Mucosa of rectum (tissue), 2 donors: ENCODE data around the gene TNNC1.
A peak's percentile ranks its signal among the peaks of the same experiment; 100 is the strongest.

ENCODE experiments used
- H3K27ac ChIP-seq, 2 donors: one replicate each; pipeline ENCODE4 v1.7.0; 2013; ENCODE audit warnings: inconsistent platforms in 2 of 2, low read depth in 2 of 2, low read length in 2 of 2
- H3K27me3 ChIP-seq, 2 donors: one replicate each; pipeline ENCODE4 v1.7.0; 2013; ENCODE audit warnings: low read length in 2 of 2; ENCODE audit not compliant: control insufficient read depth in 2 of 2, insufficient read depth in 2 of 2
- H3K36me3 ChIP-seq, 2 donors: one replicate each; pipeline ENCODE4 v1.7.0; 2013; ENCODE audit warnings: low read length in 2 of 2; ENCODE audit not compliant: control insufficient read depth in 2 of 2, insufficient read depth in 2 of 2
- H3K4me1 ChIP-seq, 2 donors: one replicate each; pipeline ENCODE4 v1.7.0; 2013; ENCODE audit warnings: low read length in 2 of 2, mild to moderate bottlenecking in 1 of 2; ENCODE audit not compliant: control insufficient read depth in 2 of 2, insufficient read depth in 2 of 2
- H3K4me3 ChIP-seq, 2 donors: one replicate each; pipeline ENCODE4 v1.7.0; 2013; ENCODE audit warnings: low read length in 2 of 2
- H3K9ac ChIP-seq, 2 donors: one replicate each; pipeline ENCODE4 v1.7.0; 2013; ENCODE audit warnings: low read length in 2 of 2, low read depth in 1 of 2, mild to moderate bottlenecking in 1 of 2
- H3K9me3 ChIP-seq, 2 donors: one replicate each; pipeline ENCODE4 v1.7.0; 2013; ENCODE audit warnings: low read length in 2 of 2; ENCODE audit not compliant: control insufficient read depth in 2 of 2
- donor health status: healthy.
- donor health status: Normal muscosa, but diverticular disease.

The TNNC1 gene

DNA sequence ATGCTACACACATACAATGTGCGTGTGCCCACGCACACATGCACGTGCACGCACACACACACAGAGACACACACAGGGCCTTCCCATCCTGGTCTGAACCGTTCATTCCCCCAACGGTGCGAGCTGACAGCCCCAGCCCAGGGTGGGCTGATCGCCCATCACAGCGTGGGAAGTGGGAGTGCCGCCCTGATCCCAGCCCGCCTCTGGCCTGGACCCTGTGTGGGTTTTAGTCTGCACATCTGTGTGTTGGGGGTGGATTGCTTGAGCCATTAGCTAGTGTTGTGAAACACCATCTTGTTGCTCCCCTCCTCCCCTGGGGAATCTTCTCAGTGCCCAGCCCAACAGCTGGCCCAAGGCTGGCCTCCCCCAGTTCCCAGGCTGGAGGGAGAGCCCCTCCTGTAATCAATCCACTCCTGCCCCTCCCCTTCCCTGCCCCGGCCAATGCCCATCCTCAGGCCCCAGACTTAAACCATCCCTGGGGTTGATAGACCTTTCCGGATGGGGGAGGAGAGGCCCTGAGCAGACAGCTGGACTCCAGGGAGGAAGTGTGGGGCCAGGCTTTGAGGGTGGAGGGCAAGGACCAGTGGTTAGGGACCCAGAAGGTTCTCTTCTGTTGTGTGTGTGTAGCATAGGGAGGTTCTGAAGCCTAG is 17.2 kb downstream of the TNNC1 start:
- H3K4me3 ChIP-seq = no peak overlapping the region
- H3K36me3 ChIP-seq = no peaks in the 10 kb centered on the region
- H3K9ac ChIP-seq = no peak overlapping the region
- H3K4me1 ChIP-seq = peaks cover 8 to 10% of the 10 kb centered on the region in 2 donors
- H3K27me3 ChIP-seq = no peaks in the 10 kb centered on the region
- no peaks in the 10 kb centered on the region for H3K9me3 ChIP-seq
- no peak overlapping the region for H3K27ac ChIP-seq

DNA sequence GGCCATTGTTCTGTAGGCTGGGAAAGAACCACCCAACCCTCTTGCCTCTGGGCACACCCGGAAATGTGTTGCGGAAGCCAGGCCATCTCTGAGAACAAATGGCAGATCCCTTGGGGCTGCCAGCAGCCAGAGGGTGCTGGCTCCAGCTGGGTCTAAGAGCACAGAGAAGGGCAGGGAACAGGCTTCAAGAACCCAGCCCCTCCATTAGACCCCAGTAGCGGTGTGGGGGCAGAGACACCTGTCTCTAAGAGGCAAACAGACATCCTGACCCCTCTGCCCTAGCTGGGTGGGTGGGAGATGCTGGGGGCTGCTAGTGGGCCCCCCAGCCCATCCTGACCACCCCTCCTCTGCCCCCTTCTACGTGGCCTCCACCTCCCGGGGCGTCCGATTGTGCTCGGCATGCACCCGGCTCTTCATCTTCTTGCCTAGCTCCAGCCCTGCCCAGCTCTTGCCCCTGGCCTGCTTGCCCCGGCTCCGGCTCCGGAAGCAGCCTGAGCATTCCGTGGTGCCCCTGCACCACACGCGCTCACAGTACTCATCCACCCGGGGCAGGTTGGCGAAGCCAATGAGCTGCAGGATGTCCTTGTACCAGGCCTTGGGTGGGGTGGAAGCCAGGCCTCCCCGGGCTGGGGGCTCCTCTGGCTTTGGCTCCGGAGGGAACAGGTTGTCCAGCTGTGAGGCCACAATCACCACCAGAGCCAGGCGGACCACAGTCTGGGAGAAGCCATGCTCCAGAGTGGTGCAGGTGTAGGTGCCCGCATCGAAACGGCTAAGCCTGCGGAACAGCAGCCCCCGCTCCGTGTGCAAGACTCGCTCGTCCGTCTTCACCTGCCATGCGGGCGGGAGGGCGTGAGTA is 18.4 kb downstream of the TNNC1 start:
- Histone ChIP-seq H3K9me3 (no peaks in the 10 kb centered on the region), H3K36me3 (no peaks in the 10 kb centered on the region), H3K4me1 (peaks cover 8 to 10% of the 10 kb centered on the region in 2 donors), H3K4me3 (no peak overlapping the region), H3K9ac (no peak overlapping the region), H3K27ac (no peak overlapping the region), H3K27me3 (no peaks in the 10 kb centered on the region)

DNA sequence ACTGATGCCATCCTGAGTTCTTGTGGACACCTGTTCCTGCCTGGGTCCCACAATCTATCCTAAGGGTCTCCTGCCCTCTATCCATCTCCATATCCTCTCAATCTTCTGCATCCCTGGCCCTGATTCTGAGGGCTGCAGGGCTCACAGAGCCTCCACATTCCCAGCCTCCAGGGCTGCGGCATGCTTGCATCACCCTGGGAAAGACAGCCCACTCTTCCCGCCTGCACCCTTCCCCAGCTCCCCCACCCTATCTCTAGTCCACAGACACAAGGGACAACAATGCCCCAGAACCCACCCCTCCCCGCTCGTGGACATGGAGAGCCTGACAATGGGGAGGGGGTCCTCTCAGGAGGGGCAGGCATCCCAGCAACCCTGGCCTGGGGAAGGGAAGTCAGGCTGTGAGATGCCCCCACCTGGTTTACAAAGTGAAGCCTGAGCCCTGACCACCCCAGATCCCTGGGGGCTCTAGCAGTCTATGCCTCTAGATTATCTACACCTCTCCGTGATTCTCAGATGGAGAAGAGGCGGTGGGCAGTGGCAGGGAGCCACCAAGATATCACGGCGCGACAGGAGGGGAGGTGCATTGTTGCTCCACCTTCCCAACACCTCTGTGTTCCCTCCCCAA is 19.2 kb downstream of the TNNC1 start:
- Histone ChIP-seq H3K4me1 (peaks cover 8 to 10% of the 10 kb centered on the region in 2 donors), H3K27me3 (no peaks in the 10 kb centered on the region), H3K4me3 (no peak overlapping the region), H3K27ac (no peak overlapping the region), H3K9ac (no peak overlapping the region), H3K9me3 (no peaks in the 10 kb centered on the region), H3K36me3 (no peaks in the 10 kb centered on the region)

DNA sequence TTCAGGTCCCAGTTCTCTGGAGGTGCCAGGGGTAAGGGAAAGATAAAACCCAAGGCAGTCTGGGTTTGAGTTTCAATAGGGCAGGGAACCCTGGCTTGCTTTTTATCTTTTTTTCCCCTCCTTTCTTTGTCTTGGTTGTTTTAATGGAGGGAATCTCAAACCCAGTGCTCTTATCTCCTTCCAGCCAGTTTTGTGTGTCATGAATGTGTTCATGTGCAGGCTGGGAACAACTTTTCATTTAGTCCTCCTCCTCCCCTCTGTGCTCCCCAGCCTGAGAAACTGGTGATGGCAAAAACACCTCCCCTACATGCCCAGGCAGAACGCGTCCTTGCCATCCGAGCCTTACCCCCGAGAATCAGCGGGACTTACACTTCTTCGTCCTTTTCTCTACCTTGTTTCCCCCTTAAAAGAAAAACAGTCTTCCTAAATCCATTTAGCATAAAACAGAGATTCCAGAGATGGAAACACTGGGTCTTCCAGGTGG is 19.8 kb downstream of the TNNC1 start:
- H3K4me1 ChIP-seq = peaks cover 8 to 10% of the 10 kb centered on the region in 2 donors
- H3K36me3 ChIP-seq = no peaks in the 10 kb centered on the region
- H3K9ac ChIP-seq = peak overlapping the region in 1 of 2 donors; percentile 24
- no peak overlapping the region for H3K4me3 ChIP-seq
- H3K27ac ChIP-seq = no peak overlapping the region
- no peaks in the 10 kb centered on the region for H3K27me3 ChIP-seq
- no peaks in the 10 kb centered on the region for H3K9me3 ChIP-seq

DNA sequence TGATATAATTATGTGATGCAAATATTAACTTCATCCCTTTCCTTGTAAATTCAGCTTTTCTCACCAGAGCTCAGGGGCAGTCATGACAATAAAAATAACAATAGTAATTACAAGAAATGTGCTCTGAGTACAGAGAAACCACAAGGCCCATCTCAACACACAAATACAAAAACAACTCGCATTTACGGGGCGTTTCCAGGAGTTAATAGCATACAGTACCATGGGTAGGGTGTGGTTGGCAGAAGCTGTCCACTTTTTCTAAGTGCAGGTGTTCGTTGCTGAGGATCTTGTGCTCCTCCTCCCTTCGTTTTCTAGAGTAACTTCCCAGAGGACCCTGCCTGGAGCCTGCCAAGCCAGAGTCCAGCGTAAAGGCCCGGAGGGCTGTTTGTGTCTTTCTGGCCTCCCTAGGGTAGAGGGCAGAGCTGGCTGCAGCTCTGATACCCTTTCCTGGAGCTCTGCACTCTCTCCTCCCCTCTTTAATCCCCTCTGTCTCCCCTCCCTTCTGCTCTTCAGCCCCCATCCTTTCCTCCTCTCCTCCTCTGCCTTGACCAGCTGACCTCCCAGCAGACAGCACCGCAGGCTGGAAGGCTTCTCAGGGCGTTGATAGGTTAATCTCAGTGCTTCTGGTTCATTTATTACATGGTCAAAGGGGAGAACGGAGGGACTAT is 20.4 kb downstream of the TNNC1 start:
- Histone ChIP-seq H3K27ac (no peak overlapping the region), H3K36me3 (no peaks in the 10 kb centered on the region), H3K4me1 (peaks cover 8 to 10% of the 10 kb centered on the region in 2 donors), H3K27me3 (no peaks in the 10 kb centered on the region), H3K4me3 (no peak overlapping the region), H3K9ac (peak overlapping the region in 1 of 2 donors; percentile 24), H3K9me3 (no peaks in the 10 kb centered on the region)

DNA sequence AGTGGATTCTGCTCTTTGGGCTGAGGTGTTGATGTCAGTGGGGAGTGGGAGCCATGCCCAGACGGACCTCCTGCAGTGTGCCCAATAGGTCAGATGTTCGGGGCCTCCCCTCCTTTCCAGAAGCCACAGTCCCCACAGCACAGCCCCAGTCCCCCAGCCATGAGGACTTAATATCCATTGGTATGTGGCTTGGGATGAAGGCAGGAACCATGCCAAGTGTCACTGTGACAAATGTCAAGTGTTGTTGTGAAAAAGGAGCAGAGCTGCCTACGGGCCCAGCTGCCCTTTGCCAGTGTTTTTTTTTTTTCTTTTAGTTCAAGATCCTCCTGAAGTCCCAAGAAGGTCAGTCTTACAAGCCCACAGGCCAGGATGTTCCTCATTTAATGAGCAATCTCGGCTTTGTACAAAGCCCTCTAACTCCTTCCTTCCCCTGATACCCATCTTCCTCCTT is 21.1 kb downstream of the TNNC1 start:
- Histone ChIP-seq H3K4me3 (no peak overlapping the region), H3K27ac (no peak overlapping the region), H3K9me3 (no peaks in the 10 kb centered on the region), H3K36me3 (no peaks in the 10 kb centered on the region), H3K27me3 (no peaks in the 10 kb centered on the region), H3K9ac (no peak overlapping the region), H3K4me1 (peaks cover 7 to 8% of the 10 kb centered on the region in 2 donors)

DNA sequence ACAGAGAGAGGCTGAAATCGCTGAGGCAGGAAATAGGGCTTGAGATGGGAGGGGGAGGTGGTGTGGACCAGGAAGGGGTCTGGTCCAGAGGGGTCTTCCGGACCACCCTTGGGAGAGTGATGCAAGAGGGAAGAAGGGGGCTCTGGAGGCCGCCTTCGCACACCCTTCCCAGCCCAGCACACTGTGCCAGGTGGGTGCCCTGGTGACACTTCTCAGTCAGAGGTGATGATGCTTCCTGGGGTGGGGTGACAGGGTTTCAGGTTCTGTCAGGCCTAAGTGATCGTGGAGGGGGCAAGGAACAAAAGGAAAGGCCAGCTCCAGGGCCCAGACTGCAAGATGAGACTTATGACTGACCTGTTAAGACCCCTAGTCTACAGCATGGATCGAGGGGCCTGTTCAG is 21.6 kb downstream of the TNNC1 start:
- no peaks in the 10 kb centered on the region for H3K36me3 ChIP-seq
- H3K27me3 ChIP-seq = no peaks in the 10 kb centered on the region
- peaks cover 5 to 8% of the 10 kb centered on the region in 2 donors for H3K4me1 ChIP-seq
- H3K9ac ChIP-seq = no peak overlapping the region
- H3K9me3 ChIP-seq = no peaks in the 10 kb centered on the region
- H3K27ac ChIP-seq = no peak overlapping the region
- H3K4me3 ChIP-seq = no peak overlapping the region

DNA sequence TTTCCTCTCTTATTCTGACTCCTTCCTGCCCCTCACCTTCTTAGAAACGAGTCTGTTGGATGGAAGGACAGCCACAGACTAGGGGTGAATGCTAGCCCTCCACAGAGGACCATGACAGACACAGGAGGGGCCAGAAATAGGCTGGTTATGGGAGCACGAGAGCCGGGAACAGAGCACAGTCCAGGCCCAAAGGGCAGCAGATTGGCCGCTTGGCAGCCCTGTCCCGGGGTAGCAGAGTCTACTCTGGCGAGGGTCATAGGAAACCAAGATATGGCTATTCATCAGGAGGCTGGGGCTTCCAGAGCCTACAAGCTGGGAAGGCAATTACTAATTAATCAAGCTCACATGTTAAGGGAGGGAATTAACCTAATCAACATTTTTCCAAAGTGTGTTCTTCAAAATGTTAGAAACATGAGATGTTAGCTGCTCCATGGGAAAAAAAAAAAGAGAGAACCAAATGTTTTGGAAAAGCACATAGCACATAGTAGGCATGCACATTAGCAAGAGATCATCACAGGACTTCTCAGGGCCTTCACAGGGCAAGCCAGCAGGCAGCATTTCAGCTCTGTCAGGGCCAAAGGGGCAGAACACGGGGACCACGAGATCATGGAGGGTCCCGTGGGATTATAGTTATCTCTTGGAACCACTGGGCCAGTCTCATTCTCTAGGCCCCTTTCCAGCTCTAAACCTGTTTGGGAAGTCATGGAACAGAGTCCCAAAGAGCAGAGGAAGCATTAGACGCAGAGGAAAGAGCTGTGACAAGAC is 22.2 kb downstream of the TNNC1 start:
- Histone ChIP-seq H3K27ac (no peak overlapping the region), H3K36me3 (no peaks in the 10 kb centered on the region), H3K27me3 (no peaks in the 10 kb centered on the region), H3K4me1 (peaks cover 5 to 8% of the 10 kb centered on the region in 2 donors), H3K4me3 (no peak overlapping the region), H3K9me3 (no peaks in the 10 kb centered on the region), H3K9ac (no peak overlapping the region)

DNA sequence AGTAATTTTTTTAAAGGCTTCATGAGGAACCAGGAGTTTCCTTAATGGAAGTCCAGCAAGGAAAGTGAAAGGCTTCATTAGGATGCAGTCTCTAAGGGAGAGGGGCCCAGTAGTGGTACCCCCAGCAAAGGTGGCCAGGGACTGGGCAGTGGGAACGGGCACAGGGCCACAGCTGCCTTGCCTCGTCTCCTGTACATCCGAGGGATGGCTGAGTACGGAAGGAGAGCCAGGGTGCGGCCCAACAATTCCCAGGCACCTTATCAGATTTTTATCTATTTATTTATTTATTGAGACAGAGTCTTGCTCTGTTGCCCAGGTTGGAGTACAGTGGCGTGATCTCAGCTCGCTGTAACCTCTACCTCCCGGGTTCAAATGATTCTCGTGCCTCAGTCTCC is 23.4 kb downstream of the TNNC1 start:
- Histone ChIP-seq H3K9me3 (no peaks in the 10 kb centered on the region), H3K4me1 (peaks cover 5 to 8% of the 10 kb centered on the region in 2 donors), H3K4me3 (no peak overlapping the region), H3K27ac (no peak overlapping the region), H3K27me3 (no peaks in the 10 kb centered on the region), H3K9ac (no peak overlapping the region), H3K36me3 (no peaks in the 10 kb centered on the region)
